ENCODE data around the gene SIDT2.
"Not testable (repeated sequence)": the region's sequence is repeated elsewhere in the genome, so short reads cannot be mapped to it uniquely, and the experiment has no call there.

The SIDT2 gene

GRCh38 chr11:117172724-117173421, 5.7 kb upstream of the SIDT2 start:
- no peak for DNase-seq

GRCh38 chr11:117175104-117175503, 3.4 kb upstream of the SIDT2 start:
- no peak for DNase-seq

GRCh38 chr11:117175781-117176180, 2.8 kb upstream of the SIDT2 start:
- no peak for DNase-seq

GRCh38 chr11:117176186-117176585, 2.4 kb upstream of the SIDT2 start:
- DNase-seq = peak in 1 of 2 donors; percentile 4

- DNase-seq = no peak
Measured at GRCh38 chr11:117177534-117178209, 871 bp upstream of the SIDT2 start.

- DNase-seq = peak; percentile 56 to 62
Measured at GRCh38 chr11:117179048-117179999, 781 bp downstream of the SIDT2 start.

DNA sequence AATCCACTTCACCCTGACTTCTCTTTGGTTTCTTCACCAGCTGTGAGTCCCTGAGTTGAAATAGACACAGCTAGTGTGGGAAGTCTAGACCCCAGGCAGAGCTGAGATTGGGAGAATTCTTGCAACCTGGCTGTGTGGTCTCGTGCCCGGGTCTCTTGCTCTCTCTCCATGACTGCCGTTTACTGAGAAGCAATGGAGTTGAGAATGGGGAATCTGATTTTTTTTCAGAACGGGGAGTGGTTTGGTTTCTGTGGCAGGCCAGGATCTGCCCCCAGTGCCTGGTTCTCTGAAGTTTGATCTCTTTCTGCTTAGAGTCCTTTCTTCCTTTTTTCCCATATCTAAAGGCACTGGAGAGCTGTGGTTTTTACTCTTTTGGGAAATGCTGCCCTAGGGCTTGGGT, 1.5 kb downstream of the SIDT2 start:
- DNase-seq = no peak

DNA sequence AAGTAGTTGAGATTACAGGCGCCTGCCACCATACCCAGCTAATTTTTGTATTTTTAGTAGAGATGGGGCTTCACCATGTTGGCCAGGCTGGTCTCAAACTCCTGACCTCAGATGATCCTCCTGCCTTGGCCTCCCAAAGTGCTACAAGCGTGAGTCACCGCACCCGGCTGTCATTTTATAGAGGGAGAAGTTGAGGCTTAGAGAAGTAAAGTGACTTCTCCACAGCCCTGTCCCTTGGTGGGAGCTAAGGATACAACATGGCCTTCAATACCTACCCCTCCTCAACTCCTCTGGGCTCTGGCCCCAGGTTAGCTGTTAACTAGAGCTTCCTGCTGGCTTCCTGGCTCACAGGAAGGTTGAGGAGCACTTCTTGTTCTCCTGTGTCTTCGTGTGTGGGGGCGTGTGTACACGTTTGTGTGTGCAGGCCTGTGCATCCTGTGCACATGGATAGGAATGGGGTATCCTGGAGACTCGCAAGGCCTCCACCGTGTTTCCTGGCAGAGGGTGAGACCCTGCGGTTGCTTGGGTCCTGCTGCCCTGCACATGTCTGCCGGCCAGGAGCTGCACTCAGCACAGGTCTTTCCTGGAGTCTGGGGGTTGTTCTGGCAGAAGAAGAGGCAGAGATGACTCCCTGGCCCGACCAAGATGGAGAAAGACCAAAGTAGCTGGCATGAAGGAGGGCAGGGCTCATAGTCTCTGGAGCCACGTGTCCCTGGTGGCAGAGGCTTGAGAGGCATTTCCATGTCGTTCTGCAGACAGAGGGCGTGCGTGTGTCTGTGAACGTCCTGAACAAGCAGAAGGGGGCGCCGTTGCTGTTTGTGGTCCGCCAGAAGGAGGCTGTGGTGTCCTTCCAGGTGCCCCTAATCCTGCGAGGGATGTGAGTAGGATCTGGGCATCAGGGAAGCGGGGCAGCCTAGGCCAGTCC, 2.4 kb downstream of the SIDT2 start:
- DNase-seq = peak; percentile 59 to 67

- DNase-seq = no peak
Measured at GRCh38 chr11:117181586-117182550, 3.3 kb downstream of the SIDT2 start.

DNA sequence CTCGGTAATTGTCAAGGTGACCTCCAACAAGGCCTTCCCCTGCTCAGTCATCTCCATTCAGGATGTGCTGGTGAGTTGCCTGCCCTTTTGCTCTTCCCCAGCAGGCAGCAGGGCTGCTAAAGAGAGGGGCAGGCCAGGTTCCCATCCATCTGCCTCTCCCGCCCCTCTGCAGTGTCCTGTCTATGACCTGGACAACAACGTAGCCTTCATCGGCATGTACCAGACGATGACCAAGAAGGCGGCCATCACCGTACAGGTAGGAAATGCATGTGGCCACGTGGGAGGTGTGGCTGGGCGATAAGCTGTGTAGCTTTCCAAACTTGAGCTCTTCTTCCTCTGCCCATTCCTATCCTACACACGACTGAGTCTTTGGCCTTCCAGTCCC, 4.0 kb downstream of the SIDT2 start:
- DNase-seq = no peak

DNA sequence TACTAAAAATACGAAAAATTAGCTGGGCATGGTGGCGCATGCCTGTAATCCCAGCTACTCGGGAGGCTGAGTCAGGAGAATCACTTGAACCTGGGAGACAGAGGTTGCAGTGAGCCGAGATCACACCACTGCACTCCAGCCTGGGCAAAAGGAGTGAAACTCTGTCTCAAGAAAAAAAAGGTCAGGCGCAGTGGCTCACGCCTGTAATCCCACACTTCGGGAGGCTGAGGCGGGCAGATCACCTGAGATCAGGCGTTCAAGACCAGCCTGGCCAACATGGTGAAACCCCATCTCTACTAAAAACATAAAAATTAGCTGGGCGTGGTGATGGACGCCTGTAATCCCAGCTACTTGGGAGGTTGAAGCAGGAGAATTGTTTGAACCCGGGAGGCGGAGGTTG, 4.6 kb downstream of the SIDT2 start:
- not testable (repeated sequence) for DNase-seq

DNA sequence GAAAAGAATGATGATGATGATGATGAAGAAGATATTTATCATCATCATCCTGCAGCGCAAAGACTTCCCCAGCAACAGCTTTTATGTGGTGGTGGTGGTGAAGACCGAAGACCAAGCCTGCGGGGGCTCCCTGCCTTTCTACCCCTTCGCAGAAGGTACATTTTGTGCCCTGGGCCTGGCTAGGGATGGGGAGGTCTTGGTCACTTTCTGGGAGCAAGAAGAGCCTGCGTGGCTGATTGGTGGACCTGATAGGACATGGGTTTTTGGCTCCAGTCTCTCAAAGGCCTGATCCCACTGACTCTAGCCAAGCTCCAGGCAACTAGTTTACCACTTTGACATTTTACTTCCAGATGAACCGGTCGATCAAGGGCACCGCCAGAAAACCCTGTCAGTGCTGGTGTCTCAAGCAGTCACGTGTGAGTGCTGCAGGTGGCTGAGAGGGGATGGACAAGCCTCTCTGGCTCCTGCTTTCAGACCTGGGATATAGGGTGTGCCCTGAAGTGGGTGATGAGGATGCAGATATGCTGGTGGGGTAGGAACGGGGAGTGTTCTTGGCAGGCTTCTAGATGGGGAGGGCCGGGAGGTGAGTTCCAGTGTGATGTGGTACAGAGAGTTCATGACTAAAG, 5.3 kb downstream of the SIDT2 start:
- DNase-seq = no peak

DNA sequence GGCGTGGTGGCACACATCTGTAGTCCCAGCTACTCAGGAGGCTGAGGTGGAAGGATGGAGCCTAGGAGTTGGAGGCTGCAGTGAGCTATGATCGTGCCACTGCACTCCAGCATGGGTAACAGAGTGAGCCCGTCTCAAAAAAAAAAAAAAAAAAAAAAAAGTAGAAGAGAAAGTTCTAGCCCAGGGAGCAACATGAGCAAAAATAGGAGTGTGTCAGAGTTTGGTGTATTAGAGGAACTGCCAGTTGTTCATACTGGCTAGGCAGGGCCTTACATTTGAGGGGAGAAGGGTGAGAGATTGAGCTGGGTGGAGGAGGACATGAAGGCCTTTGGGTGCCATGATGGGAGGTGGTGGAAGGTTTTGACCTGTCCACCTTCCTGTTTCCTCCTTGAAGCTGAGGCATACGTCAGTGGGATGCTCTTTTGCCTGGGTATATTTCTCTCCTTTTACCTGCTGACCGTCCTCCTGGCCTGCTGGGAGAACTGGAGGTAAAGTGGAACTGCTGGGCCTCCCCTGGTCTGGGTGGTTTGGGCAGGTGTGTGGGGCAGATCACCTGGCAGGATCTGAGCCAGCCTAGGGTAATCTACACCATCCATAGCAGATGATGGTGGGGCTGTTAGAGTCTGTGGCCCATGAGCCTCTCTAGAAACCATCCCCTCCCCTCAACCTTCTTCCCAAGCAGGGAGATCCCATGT, 7.3 kb downstream of the SIDT2 start:
- DNase-seq = no peak

DNA sequence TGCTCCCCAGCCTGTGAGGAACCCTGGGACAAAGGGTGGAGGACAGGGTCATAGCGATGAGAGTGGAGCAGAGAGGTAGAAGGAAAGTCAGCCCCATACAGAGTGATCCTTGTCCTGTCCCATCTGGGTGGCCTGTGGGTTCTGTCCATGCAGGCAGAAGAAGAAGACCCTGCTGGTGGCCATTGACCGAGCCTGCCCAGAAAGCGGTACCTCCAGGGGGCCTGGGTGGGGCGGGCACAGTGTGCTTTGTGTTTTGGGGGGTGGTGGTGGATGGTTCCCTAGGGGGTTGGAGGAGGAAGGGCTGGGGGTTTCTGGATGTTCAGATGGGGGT, 7.9 kb downstream of the SIDT2 start:
- DNase-seq = no peak

- no peak for DNase-seq
Measured at GRCh38 chr11:117187007-117187406, 8.5 kb downstream of the SIDT2 start.

- no peak for DNase-seq
Measured at GRCh38 chr11:117187428-117187798, 8.9 kb downstream of the SIDT2 start.

DNA sequence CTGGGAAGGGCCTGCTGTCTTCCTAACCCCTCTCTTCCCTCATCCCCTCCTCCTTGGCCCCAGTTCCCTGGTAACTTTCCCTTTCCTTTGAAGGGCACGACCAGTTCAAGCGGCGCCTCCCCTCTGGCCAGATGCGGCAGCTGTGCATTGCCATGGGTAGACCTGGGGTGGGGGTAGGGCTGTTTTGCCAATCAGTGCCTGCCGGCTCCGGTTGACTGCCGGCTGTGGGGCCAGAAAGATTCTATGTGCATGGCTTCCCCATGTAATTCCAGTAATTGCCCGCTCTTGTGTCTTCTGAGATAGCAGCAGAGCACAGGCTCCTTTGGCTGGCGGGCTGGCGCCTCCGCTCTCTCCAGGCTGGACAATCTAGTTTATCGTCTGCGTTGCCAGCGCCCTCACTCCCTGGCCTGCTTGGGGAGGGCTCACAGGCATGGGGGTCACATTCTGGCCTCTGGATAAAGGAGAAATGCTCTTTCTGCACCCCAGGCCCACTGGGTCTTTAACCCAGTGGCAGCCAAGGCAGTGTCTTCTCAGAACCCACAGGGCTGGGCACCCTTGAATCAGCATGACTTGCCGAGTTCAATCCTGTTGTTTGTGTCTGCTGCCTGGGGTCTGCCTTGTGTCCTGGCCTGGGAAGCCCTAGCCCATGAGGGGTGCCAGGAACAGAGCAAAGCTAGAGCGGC, 9.4 kb downstream of the SIDT2 start:
- DNase-seq = no peak

GRCh38 chr11:117188620-117189081, 10.1 kb downstream of the SIDT2 start:
- DNase-seq = no peak

GRCh38 chr11:117189191-117189940, 10.8 kb downstream of the SIDT2 start:
- no peak for DNase-seq

Measured in stimulated activated CD4-positive, alpha-beta T cell treated with anti-CD3 and anti-CD28 coated beads, Interleukin-2, amount 100 ng/mL, for 24 hours (primary cell).